ENCODE measurements around the gene CFAP45.

DNA sequence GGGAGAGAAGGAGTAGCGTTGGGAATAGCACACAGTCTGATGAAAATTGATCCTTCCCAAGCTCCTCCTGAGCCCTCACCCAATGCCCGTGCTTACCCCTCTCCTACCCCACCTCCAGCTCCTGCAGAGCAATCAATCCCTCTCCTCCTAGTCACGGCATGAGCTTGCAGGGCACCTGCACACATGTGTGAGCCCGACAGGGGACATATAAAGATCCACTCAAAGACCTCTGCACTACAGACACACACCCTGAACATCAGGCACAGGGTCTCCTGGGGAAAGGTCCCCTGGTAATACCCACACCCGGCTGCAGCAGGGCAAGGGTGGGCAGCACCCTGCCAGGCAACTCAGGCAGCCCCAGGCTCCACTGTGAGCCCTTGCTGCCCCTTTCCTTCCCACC, 37.9 kb downstream of the CFAP45 start:
- TF ChIP-seq, protein P1, sequence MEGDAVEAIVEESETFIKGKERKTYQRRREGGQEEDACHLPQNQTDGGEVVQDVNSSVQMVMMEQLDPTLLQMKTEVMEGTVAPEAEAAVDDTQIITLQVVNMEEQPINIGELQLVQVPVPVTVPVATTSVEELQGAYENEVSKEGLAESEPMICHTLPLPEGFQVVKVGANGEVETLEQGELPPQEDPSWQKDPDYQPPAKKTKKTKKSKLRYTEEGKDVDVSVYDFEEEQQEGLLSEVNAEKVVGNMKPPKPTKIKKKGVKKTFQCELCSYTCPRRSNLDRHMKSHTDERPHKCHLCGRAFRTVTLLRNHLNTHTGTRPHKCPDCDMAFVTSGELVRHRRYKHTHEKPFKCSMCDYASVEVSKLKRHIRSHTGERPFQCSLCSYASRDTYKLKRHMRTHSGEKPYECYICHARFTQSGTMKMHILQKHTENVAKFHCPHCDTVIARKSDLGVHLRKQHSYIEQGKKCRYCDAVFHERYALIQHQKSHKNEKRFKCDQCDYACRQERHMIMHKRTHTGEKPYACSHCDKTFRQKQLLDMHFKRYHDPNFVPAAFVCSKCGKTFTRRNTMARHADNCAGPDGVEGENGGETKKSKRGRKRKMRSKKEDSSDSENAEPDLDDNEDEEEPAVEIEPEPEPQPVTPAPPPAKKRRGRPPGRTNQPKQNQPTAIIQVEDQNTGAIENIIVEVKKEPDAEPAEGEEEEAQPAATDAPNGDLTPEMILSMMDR (IDR thresholded peaks at IDR 0.05): no peak
- TF ChIP-seq CHD2 (IDR thresholded peaks at IDR 0.05; ENCODE audit: low read length, partially characterized antibody) (no peak), POLR2AphosphoS5 (IDR thresholded peaks at IDR 0.05; ENCODE audit: low read depth, low read length) (no peak), PBX3 (IDR thresholded peaks at IDR 0.05) (no peak), GABPA (IDR thresholded peaks at IDR 0.05; ENCODE audit: low read depth) (no peak), FOXM1 (IDR thresholded peaks at IDR 0.05; ENCODE audit: low read depth) (no peak)
- TF ChIP-seq, protein P2, sequence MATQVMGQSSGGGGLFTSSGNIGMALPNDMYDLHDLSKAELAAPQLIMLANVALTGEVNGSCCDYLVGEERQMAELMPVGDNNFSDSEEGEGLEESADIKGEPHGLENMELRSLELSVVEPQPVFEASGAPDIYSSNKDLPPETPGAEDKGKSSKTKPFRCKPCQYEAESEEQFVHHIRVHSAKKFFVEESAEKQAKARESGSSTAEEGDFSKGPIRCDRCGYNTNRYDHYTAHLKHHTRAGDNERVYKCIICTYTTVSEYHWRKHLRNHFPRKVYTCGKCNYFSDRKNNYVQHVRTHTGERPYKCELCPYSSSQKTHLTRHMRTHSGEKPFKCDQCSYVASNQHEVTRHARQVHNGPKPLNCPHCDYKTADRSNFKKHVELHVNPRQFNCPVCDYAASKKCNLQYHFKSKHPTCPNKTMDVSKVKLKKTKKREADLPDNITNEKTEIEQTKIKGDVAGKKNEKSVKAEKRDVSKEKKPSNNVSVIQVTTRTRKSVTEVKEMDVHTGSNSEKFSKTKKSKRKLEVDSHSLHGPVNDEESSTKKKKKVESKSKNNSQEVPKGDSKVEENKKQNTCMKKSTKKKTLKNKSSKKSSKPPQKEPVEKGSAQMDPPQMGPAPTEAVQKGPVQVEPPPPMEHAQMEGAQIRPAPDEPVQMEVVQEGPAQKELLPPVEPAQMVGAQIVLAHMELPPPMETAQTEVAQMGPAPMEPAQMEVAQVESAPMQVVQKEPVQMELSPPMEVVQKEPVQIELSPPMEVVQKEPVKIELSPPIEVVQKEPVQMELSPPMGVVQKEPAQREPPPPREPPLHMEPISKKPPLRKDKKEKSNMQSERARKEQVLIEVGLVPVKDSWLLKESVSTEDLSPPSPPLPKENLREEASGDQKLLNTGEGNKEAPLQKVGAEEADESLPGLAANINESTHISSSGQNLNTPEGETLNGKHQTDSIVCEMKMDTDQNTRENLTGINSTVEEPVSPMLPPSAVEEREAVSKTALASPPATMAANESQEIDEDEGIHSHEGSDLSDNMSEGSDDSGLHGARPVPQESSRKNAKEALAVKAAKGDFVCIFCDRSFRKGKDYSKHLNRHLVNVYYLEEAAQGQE (IDR thresholded peaks at IDR 0.05; ENCODE audit: low read depth, low read length): no peak

Data from SK-N-SH (cell line).